Esophagus mucosa (tissue), 1 donor: ENCODE results near the gene ZNF169. TPM values are rescaled to one million over a fixed set of nuclear protein-coding genes. Genes with fewer than 3 reads are reported as not detected.
"Not testable (repeated sequence)": the region's sequence is repeated elsewhere in the genome, so short reads cannot be mapped to it uniquely, and the experiment has no call there.

ENCODE experiments used
- ATAC-seq: fragments of 200-7000 bp; cut with Tn5 transposase; one replicate; pipeline ENCODE4 v1.9.1; 2020
- total RNA-seq: library from RNA; stranded (reverse); gene quantifications from one replicate; pipeline ENCODE4 v1.2.4, GENCODE V29; 2023
- donor health status: DM: yes; HTN: yes; CAD: no.

ZNF169 gene
- total RNA-seq, 1 donor from 2014 or later: 1.9 TPM

GRCh38 chr9:94348754-94349153 lies 89.7 kb downstream of the ZNF169 start:
- ATAC-seq: not testable (repeated sequence)

Other genes with a start within 250 kb of the ZNF169 start
- gene PTPDC1, start 174.8 kb upstream of the ZNF169 start, total RNA-seq: 1.6 TPM
- not detected for gene NUTM2F, start 69.3 kb downstream of the ZNF169 start, total RNA-seq